Spleen (tissue), 13 donors: Measurements from ENCODE around the gene PRDM5. TPM values are rescaled to one million over a fixed set of nuclear protein-coding genes. Genes with fewer than 3 reads are reported as not detected.
A peak's percentile ranks its signal among the peaks of the same experiment; 100 is the strongest.

Experiments used
- DNase-seq: peaks from one replicate; pipeline ENCODE4 v3.0.0-alpha.2; 2020
- H3K27ac ChIP-seq, 8 donors: fragments of 200-600 bp; sonication (generic) in 7 of 8; 1 replicate in 4 of 8; 2 replicates in 4 of 8; pipeline versions ENCODE4 v1.5.0 to v1.8.0; 2016 to 2021; ENCODE audit warnings: inconsistent platforms in 4 of 8, mild to moderate bottlenecking in 4 of 8, moderate library complexity in 1 of 8
- H3K27me3 ChIP-seq, 7 donors: fragments of 200-600 bp; sonication (generic) in 6 of 7; replicated peaks in 1 of 7; 1 replicate in 4 of 7; 2 replicates in 3 of 7; pipeline versions ENCODE4 v1.5.0 to v1.8.0; 2016 to 2021; ENCODE audit warnings: inconsistent platforms in 3 of 7, mild to moderate bottlenecking in 1 of 7
- H3K36me3 ChIP-seq, 6 donors: fragments of 200-600 bp; sonication (generic) in 5 of 6; 1 replicate in 4 of 6; 2 replicates in 2 of 6; pipeline versions ENCODE4 v1.5.0 to v1.8.0; 2016 to 2021; ENCODE audit warnings: inconsistent platforms in 2 of 6
- H3K4me1 ChIP-seq, 6 donors: fragments of 200-600 bp; sonication (generic) in 5 of 6; 1 replicate in 3 of 6; 2 replicates in 3 of 6; pipeline versions ENCODE4 v1.5.0 to v1.8.0; 2016 to 2021; ENCODE audit warnings: inconsistent platforms in 3 of 6
- H3K4me3 ChIP-seq, 8 donors: fragments of 200-600 bp; sonication (generic) in 7 of 8; 1 replicate in 4 of 8; 2 replicates in 4 of 8; pipeline versions ENCODE4 v1.5.0 to v1.8.0; 2016 to 2021; ENCODE audit warnings: inconsistent platforms in 4 of 8, mild to moderate bottlenecking in 4 of 8, moderate library complexity in 2 of 8
- H3K9me3 ChIP-seq, 8 donors: fragments of 200-600 bp; sonication (generic) in 7 of 8; 1 replicate in 4 of 8; 2 replicates in 4 of 8; pipeline versions ENCODE4 v1.5.0 to v1.8.0; 2016 to 2021; ENCODE audit warnings: inconsistent platforms in 4 of 8
- CTCF ChIP-seq, 11 experiments: fragments of 200-600 bp in 7 of 11; fragments of 450-650 bp in 4 of 11; sonication (generic) in 4 of 11; IDR thresholded peaks in 8 of 11; conservative IDR thresholded peaks in 3 of 11; 1 replicate in 7 of 11; 2 replicates in 4 of 11; pipeline versions ENCODE4 v1.4.0 to v1.8.0; 2016 to 2021; ENCODE audit warnings: antibody characterized with exemption in 11 of 11, inconsistent platforms in 4 of 11, mild to moderate bottlenecking in 1 of 11
- POLR2A ChIP-seq, 3 donors: fragments of 450-650 bp; IDR thresholded peaks; one replicate each; pipeline ENCODE4 v1.5.1; 2017; ENCODE audit warnings: antibody characterized with exemption in 3 of 3, mild to moderate bottlenecking in 1 of 3
- POLR2AphosphoS5 ChIP-seq, 3 donors: sonication (generic); formaldehyde crosslinking; IDR thresholded peaks; one replicate each; pipeline ENCODE4 v1.5.1; 2017; ENCODE audit warnings: antibody characterized with exemption in 3 of 3
- WGBS, 5 donors: extraction: QIAGEN DNeasy Blood & Tissue Kit in 3 of 5; methylation state at CpG; one replicate each; pipeline versions ENCODE4 v1.1.5 to v1.1.7; 2013 to 2018; 5-methylcytosine and 5-hydroxymethylcytosine counted together
- intact Hi-C: fragments of 100-400 bp; cut with DNase I; formaldehyde crosslinking; loops from one replicate; pipeline ENCODE4 v1.15.0; 2023; ENCODE audit warnings: low total_unique reads
- long read RNA-seq, 2 donors: transcript quantifications; one replicate each; lab custom pipeline, GENCODE V29; 2026
- polyA plus RNA-seq, 3 donors: library from polyadenylated mRNA; stranded (reverse); fragments of 200-250 nt; gene quantifications; one replicate each; pipeline ENCODE4 v1.2.1, GENCODE V29; 2013
- total RNA-seq, 7 donors: library from RNA; depleted of rRNA in 3 of 7; stranded (reverse); fragments of >200 nt in 3 of 7; fragmentation: NEBNext Ultra II Directional in 4 of 7; extraction: Animal tissue kit (Norgen Biotek cat#: 25700) in 4 of 7; gene quantifications; one replicate each; pipeline versions ENCODE4 v1.1.0 to v1.2.1, GENCODE V29; 2016 to 2021
- donor health status: healthy with polysubstance abuse.
- donor health status: DM: no; HTN: no; CAD: no; lungs with moderate emphysema.
- donor health status: DM: no; HTN: no; CAD: no.
- donor health status: Bipolar disorder and iron deficiency.
- donor health status: healthy.
- donor health status: DM: no; HTN: no; CAD: no.
- donor health status: DM: yes; HTN: yes; CAD: no.

The PRDM5 gene
- total RNA-seq (10 to 100 TPM in 4 of 7 donors, 1 to 10 TPM in 3; 5.1 to 14.5 (median 10.3) TPM), polyA plus RNA-seq (1 to 10 TPM in 1 of 3 donors, under 1 TPM in 2; 0.50 to 1.5 (median 0.57) TPM)
- long read RNA-seq, donor 1: 0 reads
- long read RNA-seq, donor 2: 0 reads

GRCh38 chr4:120922381-120923206 is at the start of gene PRDM5:
Gene PRDM5 (minus strand): TSS chr4:120922726. CDS start chr4:120922608, 118 bp downstream.
- intact Hi-C loops: no loop called here
- peak; percentile 78 for DNase-seq
- Histone ChIP-seq H3K9me3 (no peaks in the 10 kb centered on the region), H3K27ac (peak within 1 kb of the TSS; percentile 64 to 92 (median 90)), H3K4me1 (peaks cover 0 to 45% (median 28%) of the 10 kb centered on the region in 6 donors), H3K36me3 (no peaks in the 10 kb centered on the region), H3K27me3 (peaks cover 0 to 48% (median 10%) of the 10 kb centered on the region in 7 donors), H3K4me3 (peak within 1 kb of the TSS; percentile 44 to 82 (median 55))
- TF ChIP-seq POLR2A (IDR thresholded peaks at IDR 0.05) (no peak), POLR2AphosphoS5 (IDR thresholded peaks at IDR 0.05) (peak in 1 of 3 donors; percentile 18), CTCF (IDR thresholded peaks at IDR 0.05 in 8 of 11, conservative IDR thresholded peaks at IDR 0.05 in 3 of 11) (peak in 1 of 11 experiments; percentile 16)
- WGBS, 5 donors: 1 to 2% (median 1%) methylated on average over 50 to 86 of the region's 86 CpGs

GRCh38 chr4:120971884-120972283 is 49.4 kb upstream of the PRDM5 start:
- no peaks in the 10 kb centered on the region for H3K4me1 ChIP-seq
- no peaks in the 10 kb centered on the region for H3K9me3 ChIP-seq
- WGBS, 5 donors: 58 to 89% (median 75%) methylated on average over 1 of the region's 1 CpG
- H3K27ac ChIP-seq: no peak overlapping the region
- no peaks in the 10 kb centered on the region for H3K36me3 ChIP-seq
- no peak for DNase-seq
- TF ChIP-seq POLR2A (IDR thresholded peaks at IDR 0.05) (no peak), POLR2AphosphoS5 (IDR thresholded peaks at IDR 0.05) (no peak), CTCF (IDR thresholded peaks at IDR 0.05 in 8 of 11, conservative IDR thresholded peaks at IDR 0.05 in 3 of 11) (no peak)
- no peaks in the 10 kb centered on the region for H3K27me3 ChIP-seq
- H3K4me3 ChIP-seq: no peak overlapping the region
- intact Hi-C loops: loop anchor here (10.0 kb wide), 1 partner anchor 257 kb away; no protein-coding TSS in a partner anchor

GRCh38 chr4:120965938-120966337 is 43.4 kb upstream of the PRDM5 start:
- 75 to 84% (median 82%) methylated on average over 4 of the region's 4 CpGs for WGBS, 5 donors
- no peak for DNase-seq

More at GRCh38 chr4:120965938-120966337, 43.4 kb upstream of the PRDM5 start:
- Histone ChIP-seq H3K36me3 (no peaks in the 10 kb centered on the region), H3K27ac (no peak overlapping the region), H3K4me1 (no peaks in the 10 kb centered on the region), H3K9me3 (no peaks in the 10 kb centered on the region), H3K27me3 (no peaks in the 10 kb centered on the region), H3K4me3 (no peak overlapping the region)
- no peak for TF ChIP-seq POLR2AphosphoS5 (IDR thresholded peaks at IDR 0.05)
- TF ChIP-seq POLR2A (IDR thresholded peaks at IDR 0.05): no peak
- no peak for TF ChIP-seq CTCF (IDR thresholded peaks at IDR 0.05 in 8 of 11, conservative IDR thresholded peaks at IDR 0.05 in 3 of 11)
- intact Hi-C loops: no loop called here
